NCI-H460 (cell line): ENCODE measurements around the gene FSCB. TPM values are rescaled to one million over a fixed set of nuclear protein-coding genes. Genes with fewer than 3 reads are reported as not detected.
"Not testable (repeated sequence)": the region's sequence is repeated elsewhere in the genome, so short reads cannot be mapped to it uniquely, and the experiment has no call there.

Source experiments
- DNase-seq: peaks from one replicate; pipeline ENCODE4 v3.0.0-alpha.2; 2016; ENCODE audit warnings: low read depth; ENCODE audit errors: extremely low read depth
- polyA plus RNA-seq: library from polyadenylated mRNA; depleted of rRNA; stranded (reverse); fragments of >200 nt; gene quantifications from 2 replicates; pipeline ENCODE4 v1.2.3, GENCODE V29; 2014; cell fraction: nucleus; rRNA removed
- total RNA-seq: library from RNA; depleted of rRNA; stranded (reverse); fragments of >200 nt; shearing (Covaris generic); gene quantifications from 2 replicates; pipeline ENCODE4 v1.2.3, GENCODE V29; 2014; rRNA removed

The FSCB gene, protein sequence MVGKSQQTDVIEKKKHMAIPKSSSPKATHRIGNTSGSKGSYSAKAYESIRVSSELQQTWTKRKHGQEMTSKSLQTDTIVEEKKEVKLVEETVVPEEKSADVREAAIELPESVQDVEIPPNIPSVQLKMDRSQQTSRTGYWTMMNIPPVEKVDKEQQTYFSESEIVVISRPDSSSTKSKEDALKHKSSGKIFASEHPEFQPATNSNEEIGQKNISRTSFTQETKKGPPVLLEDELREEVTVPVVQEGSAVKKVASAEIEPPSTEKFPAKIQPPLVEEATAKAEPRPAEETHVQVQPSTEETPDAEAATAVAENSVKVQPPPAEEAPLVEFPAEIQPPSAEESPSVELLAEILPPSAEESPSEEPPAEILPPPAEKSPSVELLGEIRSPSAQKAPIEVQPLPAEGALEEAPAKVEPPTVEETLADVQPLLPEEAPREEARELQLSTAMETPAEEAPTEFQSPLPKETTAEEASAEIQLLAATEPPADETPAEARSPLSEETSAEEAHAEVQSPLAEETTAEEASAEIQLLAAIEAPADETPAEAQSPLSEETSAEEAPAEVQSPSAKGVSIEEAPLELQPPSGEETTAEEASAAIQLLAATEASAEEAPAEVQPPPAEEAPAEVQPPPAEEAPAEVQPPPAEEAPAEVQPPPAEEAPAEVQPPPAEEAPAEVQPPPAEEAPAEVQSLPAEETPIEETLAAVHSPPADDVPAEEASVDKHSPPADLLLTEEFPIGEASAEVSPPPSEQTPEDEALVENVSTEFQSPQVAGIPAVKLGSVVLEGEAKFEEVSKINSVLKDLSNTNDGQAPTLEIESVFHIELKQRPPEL
- not detected in 2 replicates for total RNA-seq
- polyA plus RNA-seq: not detected in 2 replicates

DNA sequence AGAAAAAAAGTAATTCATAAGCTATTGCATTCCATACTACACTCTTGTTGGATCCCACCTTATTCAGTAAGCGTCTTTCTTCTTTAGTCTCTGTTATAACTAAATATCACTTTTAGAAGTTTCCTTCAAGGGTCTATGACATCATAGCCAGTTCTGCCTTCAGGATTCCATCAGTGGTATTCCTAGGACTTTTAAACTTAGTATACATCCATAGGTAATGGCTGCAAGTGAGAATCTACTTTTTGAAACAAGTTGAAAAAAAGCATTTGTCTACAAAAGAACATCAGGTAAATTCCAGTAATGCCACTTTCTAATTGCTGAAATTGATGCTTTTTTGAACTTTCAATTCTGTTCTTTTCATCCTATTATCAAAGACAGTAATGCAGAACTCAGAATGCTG lies at the start of gene FSCB:
Gene FSCB, minus strand, starts transcription at position 101 of the 400 bp plus-strand sequence. CDS start 296 bp downstream, outside the sequence.
- no peak for DNase-seq

DNA sequence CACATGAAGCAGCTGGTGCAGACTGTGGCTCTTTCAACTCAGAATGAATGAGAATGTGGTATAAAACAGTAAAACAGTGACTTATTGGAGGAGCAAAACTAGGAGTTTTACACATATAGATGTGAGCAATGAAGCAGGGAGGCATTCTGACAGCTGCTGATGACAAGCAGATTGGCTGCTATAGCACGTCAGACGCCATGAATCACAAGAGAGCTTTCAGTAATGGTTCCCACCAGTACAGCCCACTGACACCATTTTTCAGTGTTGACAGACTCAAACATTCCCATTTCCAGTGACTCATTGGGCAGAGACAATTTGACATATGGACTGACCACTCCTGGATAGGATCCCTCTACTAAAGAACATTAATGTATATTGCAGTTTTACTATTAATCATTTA lies 24.6 kb upstream of the FSCB start:
- DNase-seq: no peak

DNA sequence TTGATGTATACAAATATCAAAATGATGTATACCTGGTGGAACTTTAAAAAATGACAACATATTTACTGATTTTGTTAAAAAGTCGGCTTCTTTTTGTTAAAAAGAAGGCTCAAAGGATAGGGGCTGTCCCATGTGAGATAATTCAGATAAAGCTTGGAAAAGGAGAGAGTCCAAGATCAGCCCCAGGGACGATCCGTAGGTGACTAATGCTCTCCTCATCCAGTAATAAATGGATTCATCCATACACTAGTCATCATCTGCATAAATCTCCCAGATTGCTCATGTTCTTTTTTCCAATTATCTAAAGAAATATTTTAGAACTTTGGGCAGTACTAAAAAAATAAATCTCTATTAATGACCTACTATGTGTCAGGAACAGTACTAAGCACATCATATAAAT lies 23.4 kb upstream of the FSCB start:
- DNase-seq: no peak

DNA sequence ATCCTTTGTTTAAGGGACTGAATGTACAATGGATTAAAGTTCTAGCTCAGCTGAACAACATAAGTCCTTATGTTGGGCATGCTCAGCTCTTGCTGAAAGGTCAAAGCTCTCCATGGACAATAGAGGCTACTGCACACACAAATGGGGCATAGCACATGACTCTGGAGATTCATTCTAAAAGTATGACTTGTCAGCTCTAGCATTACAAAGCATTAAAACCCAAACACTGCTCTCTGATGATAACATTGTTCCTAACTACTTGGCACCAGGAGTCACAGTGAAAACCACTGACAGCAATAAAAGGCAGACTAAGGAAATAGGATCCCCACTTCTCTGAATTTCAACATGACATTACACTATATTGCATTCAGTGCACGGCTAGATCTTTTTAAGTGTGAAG lies 21.9 kb upstream of the FSCB start:
- DNase-seq: no peak

DNA sequence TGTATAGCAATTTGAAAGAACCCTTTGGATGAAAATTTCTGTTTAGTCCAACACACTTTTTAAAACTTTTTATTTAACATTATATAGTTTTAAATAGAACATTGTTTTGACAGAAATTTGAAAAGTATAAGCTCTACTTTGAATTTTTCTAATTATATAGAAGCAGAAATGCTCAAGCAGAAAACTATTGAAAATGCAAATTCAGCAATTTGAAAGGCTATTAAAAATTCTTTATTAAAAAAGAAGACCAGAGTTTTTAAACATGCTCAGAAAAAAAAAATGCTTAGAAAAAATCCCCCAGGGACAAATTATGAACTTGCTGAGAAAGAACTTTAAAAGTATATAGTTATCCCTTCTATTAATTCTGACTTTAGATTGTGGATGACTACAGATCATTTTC lies 21.1 kb upstream of the FSCB start:
- no peak for DNase-seq

DNA sequence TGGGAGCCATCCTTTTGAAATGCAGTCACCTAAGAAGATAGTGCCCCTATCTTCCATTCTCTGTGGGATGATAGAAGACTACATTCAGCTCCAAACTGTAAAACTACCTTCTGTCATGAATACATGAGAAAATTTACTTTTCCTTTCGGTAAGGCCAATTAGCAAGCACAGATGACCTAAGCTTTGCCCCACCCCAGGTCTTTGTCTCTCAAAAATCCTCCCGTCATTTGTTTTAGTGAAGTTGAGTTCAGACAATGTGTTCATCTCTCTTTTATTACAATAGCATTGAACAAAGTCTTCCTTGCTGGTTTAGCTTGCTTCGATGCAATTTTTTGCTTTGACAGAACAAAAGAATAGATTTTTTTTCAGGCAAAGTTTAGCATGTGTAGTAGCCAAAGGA lies 18.2 kb upstream of the FSCB start:
- DNase-seq: no peak

DNA sequence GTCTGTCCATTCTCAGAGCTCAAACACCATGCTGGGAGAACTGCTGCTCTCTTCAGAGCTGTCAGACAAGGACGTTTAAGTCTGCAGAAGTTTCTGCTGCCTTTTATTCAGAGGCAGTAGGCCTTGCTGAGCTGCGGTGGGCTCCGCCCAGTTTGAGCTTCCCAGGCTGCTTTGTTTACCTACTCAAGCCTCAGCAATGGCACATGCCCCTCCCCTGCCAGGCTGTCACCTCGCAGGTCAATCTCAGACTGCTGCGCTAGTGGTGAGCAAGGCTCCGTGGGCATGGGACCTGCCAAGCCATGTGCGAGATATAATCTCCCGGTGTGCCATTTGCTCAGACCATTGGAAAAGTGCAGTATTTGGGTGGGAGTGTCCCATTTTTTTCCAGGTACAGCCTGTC lies 8.6 kb upstream of the FSCB start:
- DNase-seq: not testable (repeated sequence)

DNA sequence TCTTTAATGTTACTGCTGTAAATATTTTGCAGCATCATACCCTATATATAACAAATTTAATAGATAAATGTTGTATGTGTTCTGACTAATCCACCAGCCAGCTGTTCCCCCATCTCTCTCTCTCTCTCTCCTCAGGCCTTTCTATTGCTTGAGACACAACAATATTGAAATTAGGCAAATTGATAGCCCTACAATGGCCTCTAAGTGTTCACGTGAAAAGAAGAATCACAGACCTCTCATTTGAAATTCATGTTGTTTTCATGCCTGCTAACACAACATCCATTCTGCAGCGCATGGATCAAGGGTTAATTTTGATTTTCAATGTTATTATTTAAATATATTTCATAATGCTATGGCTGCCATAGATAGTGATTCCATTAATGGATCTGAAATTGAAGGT lies 1.8 kb upstream of the FSCB start:
- DNase-seq: no peak

DNA sequence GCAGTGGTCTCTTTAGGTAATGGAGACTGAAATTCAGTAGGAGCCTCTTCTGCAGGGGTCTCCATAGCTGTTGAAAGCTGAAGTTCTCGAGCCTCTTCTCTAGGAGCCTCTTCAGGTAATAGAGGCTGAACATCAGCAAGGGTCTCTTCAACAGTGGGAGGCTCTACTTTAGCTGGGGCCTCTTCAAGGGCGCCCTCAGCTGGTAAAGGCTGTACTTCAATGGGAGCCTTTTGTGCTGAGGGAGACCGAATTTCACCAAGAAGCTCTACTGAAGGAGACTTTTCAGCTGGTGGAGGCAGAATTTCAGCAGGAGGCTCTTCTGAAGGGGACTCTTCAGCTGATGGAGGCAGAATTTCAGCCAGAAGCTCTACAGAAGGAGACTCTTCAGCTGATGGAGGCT lies 1.5 kb downstream of the FSCB start:
- no peak for DNase-seq

DNA sequence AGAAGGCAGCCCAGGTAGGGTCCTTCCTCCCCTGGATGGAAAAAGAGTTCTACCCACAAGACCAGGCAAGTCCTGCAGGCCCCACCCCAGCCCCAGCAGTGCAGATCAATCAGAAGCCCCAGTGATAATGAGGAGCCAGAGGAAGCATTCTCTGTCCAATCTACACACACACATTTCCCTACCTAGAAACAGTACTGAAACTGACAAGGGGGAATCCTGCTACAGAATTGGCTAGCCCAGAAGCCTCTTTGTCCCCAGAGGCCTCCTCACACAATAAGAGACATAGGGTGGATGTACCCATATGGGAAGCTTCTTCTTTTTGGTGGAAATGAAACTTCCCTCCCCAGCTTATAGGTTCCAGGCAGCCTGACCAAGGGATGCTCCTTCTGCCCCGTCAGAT lies 9.9 kb downstream of the FSCB start:
- DNase-seq: no peak

DNA sequence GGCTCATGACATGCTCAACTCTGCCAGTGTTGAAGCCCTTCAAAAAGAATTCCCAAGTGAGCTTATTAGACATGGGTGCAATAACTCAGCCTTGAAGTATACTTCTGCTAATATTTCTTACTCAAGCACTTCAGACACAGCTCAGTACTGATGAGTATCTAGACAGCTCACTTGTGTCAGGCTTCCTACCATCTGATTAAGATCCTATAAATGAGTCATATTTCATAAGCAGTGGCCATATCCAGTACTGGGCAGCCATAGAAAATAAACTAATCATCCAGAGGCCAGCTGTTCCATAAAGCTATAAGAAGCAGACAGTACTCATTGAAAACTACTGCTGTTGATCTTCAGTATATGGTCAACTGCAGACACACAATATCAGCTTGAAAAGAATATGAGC lies 12.9 kb downstream of the FSCB start:
- no peak for DNase-seq

DNA sequence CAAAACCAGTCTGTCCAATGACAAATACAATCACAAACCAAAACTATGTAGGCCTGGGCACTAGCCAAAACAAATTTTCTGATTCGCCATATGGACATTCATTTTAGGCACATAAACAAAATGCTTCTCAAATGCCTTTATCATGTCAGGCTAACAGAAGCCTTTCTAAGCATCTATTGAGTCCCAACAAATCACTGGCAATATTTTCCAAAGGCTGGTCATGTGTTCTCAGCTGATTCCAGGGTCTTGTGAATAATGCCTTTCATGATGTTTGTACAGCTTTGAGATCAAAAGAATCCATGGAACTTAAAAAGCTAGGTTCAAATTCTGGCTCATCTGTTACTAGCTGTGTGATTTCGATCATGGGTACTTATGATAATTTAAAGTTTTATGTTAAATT lies 16.1 kb downstream of the FSCB start:
- no peak for DNase-seq

DNA sequence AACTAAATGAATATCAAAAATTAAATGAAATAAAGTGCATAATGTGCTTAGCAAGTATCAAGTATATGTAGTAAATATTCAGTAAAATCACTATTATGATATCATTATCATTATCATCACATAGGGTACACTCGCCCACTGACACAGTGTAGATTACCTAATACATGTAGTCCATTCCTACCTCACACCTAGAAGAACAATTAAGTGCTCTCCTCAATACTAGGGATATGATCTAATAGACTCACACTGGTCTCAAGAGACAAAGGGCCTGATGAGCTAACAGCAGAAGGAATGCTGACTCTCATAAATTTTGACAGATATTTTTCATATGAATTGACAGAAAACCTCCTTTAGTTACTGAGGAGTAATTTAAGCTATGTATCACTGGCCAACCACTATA lies 29.1 kb downstream of the FSCB start:
- DNase-seq: no peak

DNA sequence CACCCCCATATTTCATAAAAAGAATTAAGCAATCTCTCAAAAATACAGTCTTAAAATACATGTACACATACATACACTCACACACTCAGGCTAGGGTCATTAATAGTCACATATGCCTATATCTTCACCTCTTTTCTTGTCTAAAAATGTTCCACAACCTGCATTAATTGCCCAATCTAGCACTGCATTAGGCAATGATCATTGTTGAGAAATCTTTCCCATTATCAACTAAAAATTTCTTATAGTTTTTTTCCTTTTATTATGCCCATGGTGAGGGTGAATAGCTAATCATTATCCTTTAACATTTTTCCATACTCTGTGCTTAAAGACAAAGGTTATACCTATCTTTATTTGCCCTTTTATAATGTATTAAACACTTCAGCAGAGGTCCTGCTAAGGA lies 38.3 kb downstream of the FSCB start:
- no peak for DNase-seq

DNA sequence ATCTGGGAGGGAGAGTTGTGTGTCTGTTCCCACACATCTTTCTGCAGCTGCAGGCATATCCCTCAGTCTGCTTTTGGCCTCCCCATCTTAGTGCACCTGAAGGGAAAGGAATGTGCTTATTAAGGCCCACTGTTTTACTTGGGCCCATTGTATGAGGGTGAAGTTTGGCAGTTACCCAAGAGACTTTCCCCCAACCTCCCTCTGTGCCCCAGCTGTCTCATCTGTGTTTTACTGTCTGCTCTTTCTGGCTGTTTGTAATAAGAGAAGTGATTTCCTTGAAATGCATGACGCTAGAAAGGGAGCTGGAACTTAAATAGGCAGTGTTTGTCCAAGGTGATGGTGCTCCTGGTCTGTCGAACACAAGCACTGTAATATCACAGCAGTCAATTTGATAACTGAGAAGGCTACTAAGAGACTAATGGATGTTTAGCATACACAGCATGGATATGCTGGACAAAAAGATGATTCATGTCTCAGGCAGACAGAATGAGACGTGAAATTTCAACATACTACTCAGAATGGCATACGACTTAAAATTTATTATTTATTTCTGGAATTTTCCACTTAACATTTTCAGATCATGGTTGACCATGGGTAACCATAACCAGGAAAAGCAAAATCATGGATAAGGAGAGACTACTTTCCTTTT lies 43.6 kb downstream of the FSCB start:
- no peak for DNase-seq

DNA sequence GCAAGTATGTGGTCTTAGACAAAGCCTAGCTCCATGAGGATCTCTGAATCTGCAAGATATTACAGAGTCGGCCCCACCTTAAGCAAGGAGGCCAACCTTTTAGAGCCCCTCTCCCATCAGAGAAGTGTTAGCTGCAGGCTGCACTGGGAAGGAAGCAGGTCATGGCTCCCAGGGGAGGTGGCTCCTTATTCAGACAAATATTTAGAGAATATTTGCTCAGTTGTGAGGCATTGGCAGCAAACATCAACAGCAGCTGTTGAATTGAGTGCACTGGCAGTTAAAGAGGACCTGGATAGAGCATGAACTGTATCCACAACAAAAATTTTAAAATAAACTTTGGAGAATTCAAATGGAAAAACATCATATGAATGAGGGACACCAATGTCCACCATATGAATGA lies 44.7 kb downstream of the FSCB start:
- DNase-seq: no peak

DNA sequence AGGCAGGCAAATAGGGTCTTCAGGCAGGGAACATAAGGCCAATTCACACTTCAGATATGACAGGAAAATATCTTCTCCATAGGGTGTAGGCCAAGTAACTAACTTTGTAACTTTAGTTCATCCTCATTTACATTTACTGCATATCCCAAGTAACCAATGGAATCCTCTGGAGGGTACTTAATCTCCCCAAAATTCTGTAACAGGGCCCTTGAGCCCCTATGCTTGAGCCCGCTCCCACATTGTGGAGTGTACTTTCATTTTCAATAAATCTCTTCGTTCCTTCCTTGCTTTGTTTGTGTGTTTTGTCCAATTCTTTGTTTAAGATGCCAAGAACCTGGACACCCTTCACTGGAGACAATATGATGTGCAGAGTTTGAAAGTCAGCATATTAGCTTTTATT lies 45.3 kb downstream of the FSCB start:
- no peak for DNase-seq
